Inflammatory macrophage treated with lipopolysaccharide for 4 hours (primary cell): ENCODE measurements around the gene PSG3.
"Not testable (repeated sequence)": the region's sequence is repeated elsewhere in the genome, so short reads cannot be mapped to it uniquely, and the experiment has no call there.

Source experiments
- DNase-seq: peaks from one replicate; pipeline ENCODE4 v3.0.0-alpha.2; 2020

PSG3 gene

DNA sequence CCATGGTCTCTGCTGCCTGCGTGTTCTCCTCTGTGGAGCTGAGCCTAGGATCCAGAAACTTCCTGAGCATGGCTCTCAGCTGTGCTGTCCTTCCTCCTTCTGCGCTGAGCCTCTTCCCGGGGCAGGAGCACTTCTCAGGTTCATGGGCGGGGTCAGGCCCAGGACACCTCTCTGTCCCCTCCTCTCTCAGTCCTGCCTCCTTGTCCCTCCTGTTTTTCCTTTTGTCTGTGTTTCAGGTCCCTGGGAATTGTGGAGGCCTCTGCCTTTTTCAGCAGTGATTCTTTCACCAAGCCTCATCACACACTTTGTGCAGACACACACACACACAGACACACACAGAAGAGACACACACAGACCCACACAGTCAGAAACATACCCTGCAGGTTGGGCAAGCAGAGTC, at the start of gene PSG3:
PSG3 (minus strand) TSS at position 101 of the 400 bp plus-strand sequence; CDS start at position 4, 97 bp downstream.
- not testable (repeated sequence) for DNase-seq

DNA sequence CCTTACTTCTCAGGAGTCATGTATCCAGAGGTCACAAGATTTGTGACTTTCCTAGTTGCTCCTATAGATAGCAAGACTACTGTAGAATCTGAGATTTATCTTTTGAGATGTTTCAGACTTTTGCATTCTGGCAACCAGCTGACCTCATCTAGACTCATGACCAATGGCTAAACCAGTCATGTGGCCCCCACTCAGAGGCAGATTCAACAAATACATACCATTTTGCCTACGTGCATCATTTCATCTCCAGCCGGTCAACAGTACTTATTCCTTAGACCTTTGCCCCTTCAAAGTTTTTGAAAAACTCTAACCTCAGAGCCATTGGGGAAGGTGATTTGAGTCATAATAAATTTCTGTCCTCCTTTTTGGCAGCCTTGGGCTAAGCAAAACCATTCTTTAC, 48.5 kb upstream of the PSG3 start:
- not testable (repeated sequence) for DNase-seq

DNA sequence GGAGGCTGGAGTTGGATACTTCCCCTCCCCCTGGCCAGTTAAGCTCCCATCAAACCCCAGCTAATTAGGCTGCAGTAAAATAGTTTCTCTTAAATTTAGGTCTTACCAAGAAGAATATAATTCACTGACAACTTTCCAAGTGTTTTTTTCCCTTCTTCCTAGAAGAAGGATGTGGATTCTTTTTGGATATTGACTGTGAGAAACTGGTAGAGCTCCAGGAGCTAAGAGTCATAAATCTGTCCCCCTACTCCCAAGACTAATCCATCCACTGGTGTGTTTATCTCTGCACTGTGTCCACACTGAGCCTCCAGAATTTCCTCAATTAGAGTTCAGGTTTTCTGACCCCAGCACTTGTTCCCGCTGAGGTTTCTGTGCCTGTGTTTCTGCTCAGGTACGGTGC, 47.5 kb upstream of the PSG3 start:
- DNase-seq, result not testable (repeated sequence)

DNA sequence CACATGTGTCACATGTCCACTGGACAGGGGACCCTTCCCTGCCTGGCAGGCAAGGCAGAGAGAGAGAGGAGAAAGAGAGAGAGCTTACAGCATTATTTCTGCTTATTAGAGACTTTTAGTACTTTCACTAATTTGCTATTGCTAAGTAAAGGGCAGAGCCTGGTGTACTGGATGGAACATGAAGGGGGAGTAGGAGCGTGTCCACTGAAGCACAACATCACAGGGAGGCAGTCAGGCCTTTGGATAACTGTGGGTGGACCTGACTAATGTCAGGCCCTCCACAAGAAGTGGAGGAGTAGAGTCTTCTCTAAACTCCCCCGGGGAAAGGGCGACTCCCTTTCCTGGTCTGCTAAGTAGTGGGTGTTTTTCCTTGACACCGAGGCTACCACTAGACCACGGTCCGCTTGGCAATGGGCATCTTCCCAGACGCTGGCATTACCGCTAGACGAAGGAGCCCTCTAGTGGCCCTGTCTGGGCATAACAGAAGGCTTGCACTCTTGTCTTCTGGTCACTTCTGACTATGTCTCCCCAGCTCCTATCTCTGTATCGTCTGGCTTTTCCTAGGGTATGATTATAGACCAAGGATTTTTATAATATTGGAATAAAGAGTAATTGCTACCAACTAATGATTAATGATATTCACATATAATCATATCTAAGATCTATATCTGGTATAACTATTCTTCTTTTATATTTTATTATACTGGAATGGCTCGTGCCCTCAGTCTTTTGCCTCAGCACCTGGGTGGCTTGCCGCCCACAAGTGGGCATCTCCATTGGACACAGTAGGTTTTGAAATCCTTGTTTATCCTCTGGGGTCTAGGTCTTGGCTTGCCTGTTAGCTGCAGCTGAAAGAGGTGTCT, 36.7 kb upstream of the PSG3 start:
- peak; percentile 43 for DNase-seq

DNA sequence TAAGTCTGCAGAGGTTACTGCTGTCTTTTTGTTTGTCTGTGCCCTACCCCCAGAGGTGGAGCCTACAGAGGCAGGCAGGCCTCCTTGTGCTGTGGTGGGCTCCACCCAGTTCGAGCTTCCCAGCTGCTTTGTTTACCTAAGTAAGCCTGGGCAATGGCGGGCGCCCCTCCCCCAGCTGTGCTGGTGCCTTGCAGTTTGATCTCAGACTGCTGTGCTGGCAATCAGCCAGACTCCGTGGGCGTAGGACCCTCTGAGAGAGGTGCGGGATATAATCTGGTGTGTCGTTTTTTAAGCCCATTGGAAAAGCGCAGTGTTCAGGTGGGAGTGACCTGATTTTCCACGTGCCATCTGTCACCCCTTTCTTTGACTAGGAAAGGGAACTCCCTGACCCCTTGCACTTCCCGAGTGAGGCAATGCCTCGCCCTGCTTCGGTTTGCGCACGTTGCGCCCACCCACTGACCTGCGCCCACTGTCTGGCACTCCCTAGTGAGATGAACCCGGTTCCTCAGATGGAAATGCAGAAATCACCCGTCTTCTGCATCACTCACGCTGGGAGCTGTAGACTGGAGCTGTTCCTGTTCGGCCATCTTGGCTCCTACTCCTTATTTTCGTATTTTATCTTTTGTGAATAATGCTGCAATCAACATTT, 34.4 kb upstream of the PSG3 start:
- DNase-seq, result not testable (repeated sequence)

DNA sequence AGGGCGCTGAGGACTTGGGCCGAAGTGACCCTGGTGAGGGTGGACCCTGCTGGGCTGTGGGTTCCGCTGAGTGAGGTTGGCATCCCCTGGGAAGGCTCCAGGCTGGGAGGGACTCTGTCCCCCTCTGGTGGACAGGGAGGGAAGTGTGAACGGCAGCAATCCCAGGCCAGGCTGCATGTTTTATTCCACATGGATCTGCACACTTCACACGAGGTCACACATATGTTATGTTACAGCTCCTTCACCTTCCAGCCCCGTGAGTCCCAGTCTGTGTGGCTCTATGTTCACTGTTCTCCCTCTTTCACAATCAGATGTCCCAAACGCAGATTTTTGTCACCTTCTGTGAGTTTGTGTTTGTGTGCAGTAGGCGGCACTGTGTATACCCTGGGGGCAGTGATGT, 27.0 kb upstream of the PSG3 start:
- DNase-seq, result not testable (repeated sequence)

DNA sequence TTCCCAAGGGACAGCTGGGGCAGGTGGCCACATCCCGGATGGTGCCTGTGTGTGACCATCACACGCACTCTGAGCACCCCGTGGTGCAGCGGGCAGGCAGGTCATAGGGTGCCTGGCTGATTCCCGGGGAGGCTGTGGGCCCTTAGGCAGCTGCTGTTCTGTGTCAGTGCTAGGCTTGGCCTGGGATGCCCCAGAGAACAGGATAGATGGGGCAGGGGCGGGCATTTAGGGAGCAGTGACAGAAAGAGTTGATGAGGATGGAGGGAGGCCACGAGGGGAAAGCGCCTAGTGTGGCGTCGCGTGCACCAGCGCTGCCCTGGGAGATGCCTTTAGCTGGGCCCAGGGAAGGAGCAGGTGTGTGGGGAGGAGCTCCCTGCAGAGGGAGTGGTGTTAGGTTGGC, 26.6 kb upstream of the PSG3 start:
- DNase-seq, result not testable (repeated sequence)

DNA sequence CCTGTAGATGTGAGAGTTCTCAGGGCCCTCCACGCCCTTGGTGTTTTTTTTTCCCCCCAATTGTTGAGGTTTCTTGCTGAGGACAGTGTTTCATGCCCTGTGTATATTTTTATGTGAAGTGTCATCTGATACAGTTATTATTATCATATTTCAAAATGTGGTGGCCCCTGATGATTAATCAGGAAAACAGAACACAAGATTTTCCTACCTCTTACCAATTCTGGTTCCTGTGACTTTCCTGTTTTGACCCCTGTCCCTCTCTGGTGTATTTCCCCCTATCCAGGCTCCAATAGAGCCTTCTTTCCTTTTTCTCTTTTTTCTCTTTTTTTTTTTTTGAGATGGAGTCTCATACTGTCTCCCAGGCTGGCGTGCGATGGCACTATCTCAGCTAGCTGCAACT, 24.6 kb upstream of the PSG3 start:
- DNase-seq, result no peak

DNA sequence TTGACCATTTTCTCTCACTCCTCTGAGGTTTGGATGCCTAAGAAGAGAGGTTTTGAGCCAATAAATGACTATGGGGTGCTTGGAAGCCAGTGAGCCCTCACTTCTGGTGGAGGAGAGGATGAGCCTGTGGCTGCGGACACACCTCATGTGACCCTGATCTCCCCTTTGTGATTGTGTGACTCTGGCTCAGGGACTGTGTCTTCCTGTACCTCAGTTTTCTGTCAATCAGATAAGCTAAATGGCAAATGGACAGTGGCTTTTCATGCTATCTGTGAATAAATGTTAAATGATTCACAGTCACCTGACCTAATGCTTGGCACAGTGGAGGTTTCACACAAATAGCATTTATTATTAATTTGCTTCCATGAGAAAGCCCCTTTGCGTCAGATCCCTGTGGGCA, 22.5 kb upstream of the PSG3 start:
- DNase-seq, result no peak

DNA sequence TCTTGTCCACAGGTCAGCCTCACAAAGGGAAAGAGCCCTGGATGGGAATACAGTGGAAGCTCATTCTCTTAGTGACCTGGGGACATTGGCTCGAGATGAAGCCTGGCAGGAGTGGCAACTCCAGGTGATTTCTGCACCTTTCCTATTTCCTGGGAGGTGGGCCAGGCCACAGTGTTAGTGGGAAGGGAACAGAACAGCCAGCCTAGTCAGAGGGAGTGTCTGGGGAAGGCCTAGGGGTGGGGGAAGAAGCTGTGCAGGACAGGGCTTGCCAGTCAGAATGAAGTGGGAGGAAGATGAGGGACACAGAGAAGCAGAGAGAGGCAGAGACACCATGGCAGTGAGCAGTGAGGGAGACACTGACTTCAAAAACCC, 21.6 kb upstream of the PSG3 start:
- not testable (repeated sequence) for DNase-seq

DNA sequence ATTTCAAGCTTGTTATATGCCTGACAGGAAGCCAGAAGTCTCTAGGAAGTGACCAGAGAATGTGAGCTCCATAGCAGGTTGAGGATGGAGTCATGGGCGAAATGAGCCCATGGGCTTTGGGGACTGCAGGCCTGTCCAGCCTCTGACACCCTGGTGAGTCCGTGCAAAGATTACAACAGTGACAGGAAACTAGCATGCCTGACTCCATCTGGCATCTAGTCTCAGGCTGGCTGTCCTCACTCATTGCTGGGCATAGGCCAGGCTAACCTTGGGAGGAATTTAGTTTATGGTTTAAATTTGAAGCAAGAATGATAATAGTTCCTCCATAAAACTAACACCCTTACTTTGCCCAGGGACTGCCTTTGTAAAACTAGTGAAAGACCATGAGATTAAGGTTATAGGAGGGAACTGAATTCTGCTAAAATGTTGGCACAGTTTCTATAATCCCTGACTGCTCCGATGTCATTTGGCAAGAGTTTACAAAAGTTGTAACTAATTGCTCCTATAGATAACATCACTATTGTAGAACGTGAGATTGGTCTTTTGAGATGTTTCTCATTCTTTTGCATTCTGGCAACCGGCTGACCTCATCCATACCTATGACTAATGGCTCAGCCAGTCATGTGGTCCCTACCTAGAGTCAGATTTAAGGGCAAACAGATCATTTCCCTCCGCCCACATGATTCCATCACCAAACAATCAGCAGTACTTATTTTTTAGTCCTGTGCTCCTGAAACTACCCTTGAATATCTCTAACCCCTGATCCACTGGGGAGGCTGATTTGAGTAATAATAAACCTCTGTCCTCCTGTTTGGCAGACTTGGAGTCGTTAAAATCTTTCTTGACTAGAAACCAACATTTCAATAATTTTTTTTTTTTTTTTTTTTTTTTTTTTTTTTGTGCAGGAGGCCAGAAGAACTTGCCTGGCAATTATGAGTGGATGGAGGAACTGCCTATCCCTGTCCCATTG, 21.0 kb upstream of the PSG3 start:
- DNase-seq, result peak; percentile 5

DNA sequence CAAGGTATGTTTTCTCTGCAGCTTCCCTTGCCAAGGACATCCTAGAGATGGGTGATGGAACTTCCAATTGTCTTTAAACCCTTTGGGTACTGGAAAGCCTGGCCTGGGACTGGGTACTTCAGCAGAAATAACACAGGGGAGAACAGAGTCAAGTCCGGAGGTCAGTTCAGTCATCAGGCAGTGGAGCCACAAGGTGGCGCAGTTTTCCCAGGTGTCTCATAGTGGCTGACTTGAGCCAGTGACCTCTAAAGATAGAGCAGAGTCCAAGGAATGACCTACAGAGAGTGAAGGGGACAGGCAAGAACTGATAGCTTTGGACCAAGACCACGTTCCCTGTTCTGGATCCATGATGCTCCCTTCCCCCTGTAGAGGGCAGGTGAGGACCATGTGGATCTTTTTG, 18.4 kb upstream of the PSG3 start:
- DNase-seq, result not testable (repeated sequence)

DNA sequence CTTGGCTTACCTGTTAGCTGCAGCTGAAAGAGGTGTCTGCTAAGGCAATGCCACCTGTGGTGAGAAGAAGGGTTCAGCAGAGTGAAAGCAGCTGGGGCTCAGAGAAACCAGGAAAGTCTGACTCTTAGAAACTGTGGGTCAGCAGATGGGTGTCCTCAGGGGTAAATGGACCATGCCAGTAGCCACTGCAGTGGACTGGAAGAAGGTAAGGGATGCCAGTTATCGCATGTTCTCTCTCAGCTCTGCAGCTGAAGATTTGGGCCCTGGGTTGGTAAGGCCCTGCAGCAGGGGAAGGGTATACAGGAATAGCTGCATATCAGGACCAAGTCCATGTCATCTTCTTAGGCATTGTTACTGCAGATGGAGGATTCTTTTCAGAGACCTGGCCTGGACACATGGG, 12.0 kb upstream of the PSG3 start:
- DNase-seq, result not testable (repeated sequence)

DNA sequence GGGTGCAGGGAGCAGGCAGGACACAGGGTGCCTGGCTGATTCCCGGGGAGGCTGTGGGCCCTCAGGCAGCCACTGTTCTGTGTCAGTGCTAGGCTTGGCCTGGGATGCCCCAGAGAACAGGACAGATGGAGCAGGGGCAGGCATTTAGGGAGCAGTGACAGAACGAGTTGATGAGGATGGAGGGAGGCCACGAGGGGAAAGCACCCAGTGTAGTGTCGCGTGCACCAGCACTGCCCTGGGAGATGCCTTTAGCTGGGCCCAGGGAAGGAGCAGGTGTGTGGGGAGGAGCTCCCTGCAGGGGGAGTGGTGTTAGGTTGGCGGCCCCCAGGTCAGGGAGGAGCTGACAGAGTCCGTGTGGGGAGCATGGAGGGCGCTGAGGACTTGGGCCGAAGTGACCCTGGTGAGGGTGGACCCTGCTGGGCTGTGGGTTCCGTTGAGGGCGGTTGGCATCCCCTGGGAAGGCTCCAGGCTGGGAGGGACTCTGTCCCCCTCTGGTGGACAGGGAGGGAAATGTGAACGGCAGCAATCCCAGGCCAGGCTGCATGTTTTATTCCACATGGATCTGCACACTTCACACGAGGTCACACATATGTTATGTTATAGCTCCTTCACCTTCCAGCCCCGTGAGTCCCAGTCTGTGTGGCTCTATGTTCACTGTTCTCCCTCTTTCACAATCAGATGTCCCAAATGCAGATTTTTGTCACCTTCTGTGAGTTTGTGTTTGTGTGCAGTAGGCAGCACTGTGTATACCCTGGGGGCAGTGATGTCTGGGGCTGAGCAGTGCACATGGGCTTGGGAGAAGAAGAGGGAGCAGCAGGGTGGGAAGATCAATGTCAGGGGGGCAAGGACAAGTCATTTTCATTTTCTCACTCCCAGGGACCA, 1.7 kb upstream of the PSG3 start:
- not testable (repeated sequence) for DNase-seq

DNA sequence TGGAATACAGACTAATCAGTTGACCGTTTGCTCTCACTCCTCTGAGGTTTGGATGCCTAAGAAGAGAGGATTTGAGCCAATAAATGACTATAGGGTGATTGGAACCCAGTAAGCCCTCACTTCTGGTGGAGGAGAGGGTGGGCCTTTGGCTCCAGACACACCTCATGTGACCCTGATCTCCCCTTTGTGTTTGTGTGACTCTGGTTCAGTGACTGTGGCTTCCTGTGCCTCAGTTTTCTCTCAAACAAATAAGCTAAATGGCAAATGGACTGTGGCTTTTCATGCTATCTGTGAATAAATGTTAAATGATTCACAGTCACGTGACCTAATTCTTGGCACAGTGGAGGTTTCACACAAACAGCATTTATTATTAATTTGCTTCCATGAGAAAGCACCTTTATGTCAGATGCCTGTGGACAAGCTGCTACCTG, 2.7 kb downstream of the PSG3 start:
- DNase-seq, result not testable (repeated sequence)

DNA sequence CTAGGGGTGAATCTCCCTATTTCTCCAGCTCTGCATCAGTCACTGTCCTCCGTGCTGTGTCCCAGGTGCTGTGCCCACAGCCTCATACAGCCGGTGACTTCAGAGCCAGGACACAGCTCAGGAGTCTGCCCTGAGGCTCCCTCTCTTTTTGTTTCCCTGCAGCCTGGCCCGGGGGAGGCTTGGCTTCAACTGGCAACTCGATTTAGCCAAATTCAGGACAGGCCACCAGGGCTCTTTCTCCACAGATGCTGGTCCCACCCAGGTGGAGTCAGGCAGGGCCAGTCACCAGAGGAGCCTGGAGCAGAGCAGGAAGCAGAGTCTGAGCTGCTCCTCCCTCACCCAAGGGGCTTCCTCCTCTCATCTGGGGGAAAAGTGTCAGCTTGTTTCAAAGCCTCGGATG, 11.9 kb downstream of the PSG3 start:
- DNase-seq, result not testable (repeated sequence)

DNA sequence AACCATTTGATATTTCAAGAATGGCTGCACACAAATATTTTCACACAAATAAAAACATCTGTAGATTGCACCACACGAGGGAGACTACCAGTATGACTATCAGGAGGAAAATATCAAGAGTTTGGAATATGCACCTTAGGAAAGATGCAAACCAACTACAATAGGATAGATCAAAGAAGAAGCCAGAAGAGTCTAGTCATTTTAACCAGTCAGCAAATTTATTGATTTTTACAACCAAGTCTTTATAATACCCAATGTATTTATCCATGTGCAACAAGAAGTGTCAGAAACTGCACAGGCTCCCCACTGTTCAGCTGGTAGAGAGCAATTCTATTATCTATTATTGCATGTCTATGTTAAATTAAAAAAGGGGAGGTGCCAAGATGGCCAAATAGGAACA, 26.3 kb downstream of the PSG3 start:
- not testable (repeated sequence) for DNase-seq

DNA sequence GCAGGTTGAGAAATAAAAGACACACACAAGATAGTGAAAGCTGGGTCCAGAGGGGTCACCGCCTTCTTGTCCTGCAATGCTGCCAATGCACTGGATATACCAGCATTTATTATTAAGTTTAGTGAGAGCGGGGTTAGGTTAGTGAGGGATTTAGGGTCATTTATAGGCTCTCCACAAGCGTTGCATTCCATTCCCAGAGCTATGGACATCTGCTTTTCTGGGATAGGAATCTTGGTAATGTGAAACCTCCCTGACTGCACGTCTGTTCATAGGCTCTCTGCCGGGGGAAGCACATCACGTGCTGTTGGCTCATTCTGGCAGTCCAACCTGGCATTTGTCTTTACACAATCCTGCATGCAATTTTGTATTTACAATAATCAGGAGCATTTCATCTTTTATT, 27.5 kb downstream of the PSG3 start:
- DNase-seq, result not testable (repeated sequence)

DNA sequence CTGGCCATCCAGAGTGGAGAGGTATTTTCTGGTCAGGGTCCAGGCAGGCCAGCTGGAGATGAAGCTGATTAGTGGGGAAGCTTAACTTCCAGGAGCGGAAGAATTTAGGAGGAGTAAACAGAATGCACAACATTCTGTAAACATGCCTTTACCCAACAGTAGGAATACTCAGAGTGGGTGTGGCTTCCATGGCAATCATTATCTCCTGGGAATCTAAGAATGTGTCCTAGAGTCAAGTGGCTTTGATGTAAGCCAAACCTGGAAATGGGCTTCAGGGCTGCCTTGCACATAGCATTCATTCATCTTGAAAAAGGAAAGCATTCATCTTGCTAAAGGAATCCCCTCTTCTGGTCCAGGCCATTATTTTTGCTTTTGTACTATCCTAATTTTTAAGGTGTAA, 29.3 kb downstream of the PSG3 start:
- DNase-seq, result not testable (repeated sequence)

DNA sequence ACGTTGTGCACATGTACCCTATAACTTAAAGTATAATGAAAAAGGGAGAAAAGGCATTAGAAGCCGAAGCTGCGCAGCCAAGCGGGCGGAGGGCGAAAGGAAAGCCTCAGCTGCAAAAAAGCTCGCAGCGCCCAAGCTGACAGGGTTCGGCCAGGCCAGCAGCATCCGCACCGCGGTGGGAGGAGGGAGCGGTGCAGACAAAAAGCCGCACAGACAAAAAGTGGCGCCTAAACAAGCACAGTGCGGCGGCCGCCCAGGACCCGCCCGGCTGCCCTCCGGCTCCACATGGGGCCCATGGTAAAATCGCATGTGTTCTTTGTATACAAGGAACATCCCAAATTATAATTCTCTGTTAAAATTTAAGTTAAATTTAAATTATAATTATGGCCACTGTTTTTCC, 42.4 kb downstream of the PSG3 start:
- DNase-seq, result no peak

DNA sequence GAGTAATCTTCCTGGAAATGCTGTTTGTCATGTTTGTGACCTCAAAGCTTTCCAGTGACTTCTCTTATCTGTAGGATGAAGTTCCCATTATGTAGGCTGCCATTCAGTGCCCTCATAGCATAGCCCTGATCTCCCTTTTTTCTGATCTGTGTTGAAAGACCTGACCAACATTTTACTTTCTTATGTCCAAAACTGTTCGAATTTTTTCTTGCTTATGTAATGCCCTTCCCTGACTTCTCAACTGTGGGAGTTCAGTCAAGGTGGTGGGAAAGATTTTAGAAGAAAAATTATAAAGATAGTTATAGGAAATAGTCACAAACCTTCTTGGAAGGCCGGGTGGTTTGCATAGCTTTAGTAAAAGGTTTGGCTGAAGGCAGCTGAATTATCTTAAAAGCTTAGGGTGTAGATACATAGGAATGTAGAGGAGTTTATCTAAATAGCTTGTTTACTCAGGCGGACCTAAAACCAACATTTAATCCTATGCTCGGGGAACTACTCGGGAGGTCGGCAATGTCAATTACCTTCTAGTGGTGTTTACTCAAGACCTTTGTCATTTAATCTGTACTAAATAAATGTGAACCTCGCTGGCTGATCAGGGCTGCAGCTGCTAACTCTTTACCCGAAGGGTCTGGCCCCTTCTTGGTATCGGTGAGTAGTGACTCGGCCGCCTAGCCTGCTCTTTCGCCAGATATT, 44.3 kb downstream of the PSG3 start:
- no peak for DNase-seq
